ENCODE measurements around the gene WDR55.

DNA sequence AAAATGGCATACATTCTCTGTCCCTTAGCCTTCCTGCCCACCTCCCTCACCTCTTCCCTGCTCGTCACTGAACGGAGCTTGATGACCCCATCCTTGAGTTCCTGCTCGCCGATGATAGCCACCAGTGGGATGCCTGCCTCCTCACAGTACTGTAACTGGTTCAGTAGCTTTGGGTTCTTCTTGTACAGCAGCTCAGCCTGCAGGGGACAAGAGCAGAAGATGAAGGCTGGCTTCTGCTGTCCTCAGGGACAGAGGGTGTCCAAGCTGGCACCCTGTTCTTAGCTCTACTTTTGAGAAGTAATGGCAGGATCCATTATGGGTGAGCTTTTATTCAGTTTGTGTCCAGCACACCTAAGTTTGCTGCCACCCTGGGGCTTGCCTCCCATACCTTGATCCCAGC lies 9.9 kb downstream of the WDR55 start:
- TF ChIP-seq POLR2AphosphoS5 (IDR thresholded peaks at IDR 0.05; ENCODE audit: borderline replicate concordance, low read depth, low read length) (no peak), EZH2 (IDR thresholded peaks at IDR 0.05) (no peak), FOXP2 (optimal IDR thresholded peaks at IDR 0.05; ENCODE audit: control extremely low read depth, extremely low read length, insufficient read depth) (no peak)

Measured in SK-N-MC (cell line).